GM12872 (cell line): ENCODE data around the gene CDC34.

Experiments
- TF ChIP-seq, protein P1 (sequence below): IDR thresholded peaks from 3 replicates; pipeline ENCODE4 v1.5.1; 2011; ENCODE audit warnings: low read depth, mild to moderate bottlenecking, low read length, moderate library complexity; ENCODE audit not compliant: insufficient read depth

Gene CDC34

DNA sequence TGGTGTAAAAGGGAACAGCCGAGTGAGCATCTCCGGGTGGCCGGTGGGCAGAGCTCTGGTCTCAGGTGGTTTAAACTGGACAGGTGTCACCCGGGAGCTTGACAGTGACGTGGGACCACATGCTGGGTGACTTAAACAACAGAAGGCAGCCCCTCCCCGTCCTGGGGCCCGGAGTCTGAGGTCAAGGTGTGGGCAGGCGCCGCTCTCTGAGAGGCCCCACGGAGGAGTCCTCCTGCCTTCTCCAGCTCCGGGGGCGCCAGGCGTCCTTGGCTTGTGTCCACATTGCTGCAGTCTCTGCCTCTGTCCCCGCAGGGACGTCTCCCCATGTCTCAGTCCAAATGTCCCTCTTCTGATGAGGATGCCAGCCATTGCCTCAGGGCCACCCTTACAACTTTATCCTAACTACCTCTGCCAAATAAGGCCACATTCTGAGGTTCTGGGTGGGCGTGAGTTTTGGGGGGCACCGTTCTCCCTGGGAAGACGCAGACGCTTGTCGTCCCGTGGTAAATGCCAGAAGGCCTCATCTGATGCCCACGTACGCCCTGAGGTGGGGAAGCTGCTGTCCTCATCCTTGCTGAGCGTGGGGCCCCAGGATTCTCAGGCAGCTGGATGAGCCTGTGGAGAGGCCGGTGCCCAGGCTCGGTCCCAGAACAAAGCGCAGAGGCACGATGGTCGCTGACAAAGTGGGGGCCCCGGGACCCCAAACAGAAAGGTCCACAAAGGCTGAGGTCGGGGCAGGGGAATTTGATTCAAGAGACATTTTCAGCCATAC, 25.2 kb downstream of the CDC34 start:
- TF ChIP-seq, protein P1, sequence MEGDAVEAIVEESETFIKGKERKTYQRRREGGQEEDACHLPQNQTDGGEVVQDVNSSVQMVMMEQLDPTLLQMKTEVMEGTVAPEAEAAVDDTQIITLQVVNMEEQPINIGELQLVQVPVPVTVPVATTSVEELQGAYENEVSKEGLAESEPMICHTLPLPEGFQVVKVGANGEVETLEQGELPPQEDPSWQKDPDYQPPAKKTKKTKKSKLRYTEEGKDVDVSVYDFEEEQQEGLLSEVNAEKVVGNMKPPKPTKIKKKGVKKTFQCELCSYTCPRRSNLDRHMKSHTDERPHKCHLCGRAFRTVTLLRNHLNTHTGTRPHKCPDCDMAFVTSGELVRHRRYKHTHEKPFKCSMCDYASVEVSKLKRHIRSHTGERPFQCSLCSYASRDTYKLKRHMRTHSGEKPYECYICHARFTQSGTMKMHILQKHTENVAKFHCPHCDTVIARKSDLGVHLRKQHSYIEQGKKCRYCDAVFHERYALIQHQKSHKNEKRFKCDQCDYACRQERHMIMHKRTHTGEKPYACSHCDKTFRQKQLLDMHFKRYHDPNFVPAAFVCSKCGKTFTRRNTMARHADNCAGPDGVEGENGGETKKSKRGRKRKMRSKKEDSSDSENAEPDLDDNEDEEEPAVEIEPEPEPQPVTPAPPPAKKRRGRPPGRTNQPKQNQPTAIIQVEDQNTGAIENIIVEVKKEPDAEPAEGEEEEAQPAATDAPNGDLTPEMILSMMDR = no peak

DNA sequence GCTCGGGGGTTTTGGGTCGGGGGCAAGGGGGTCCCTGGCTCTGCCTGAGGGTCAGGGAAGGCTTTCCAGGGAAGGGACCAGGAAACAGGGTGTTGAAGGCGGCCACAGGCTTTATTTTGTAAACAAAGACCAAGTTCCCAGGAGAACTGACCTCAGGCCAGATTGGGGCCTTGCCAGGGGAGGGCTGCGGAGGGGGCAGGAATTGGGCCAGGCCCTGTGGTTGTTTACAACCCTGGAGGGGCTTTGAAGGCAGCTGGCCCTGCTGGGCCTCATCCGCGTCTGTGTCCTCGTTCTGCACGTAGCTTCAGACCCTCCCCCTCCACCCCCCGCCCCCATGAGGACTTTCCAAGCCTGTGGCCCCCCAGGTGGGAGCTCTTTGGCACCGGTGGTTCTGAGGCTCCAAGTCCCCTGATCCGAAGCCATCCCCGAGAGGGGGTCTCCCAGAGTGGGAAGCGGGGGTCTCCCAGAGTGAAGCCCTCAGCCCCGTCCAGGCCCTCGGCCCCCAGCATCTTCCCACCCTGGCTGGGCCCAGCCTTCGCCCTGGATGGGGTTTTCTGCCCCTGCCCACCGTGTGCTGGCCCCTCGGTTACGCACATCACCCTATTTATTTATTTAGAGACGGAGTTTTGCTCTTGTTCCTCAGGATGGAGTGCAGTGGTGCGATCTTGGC, 27.3 kb downstream of the CDC34 start:
- TF ChIP-seq, protein P1 = no peak

DNA sequence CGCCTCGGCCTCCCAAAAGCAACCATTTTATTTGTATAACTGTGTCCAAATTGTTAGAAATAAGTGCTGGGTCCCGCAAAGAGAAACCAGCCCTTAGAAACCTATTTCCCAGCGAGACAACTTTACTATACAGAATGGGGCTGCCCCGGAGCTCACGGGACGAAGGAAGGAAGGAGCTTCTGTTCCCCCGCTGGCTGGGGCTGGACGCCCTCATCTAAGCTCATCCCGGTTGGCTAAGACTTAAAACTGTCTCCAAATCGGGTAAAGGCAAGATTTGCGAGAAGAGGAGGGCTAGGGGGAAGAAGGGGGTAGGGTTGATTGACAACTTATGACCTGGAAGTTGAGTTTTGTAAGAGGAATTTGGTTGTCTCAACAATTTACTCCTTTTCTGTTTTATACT, 28.6 kb downstream of the CDC34 start:
- TF ChIP-seq, protein P1 = no peak

DNA sequence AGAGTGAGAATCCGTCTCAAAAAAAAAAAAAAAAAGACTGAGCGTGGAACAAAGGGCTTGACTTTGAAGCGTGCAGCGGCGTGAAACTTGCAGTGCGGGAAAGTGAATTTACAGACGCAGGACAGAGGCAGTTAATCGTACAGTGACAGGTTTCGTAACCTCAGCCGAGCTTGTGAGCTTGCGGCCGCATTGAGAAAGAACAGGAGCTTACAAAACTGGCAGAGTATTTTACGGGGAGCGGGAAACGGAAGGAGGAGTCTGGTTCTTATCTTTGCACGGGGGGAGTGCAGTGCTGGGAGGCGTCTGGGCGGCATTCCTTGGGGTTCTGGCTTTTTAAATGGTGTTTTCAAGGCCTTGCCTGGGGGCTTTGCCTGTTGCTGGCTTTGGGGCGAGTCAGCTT, 34.8 kb downstream of the CDC34 start:
- TF ChIP-seq, protein P1 = no peak

DNA sequence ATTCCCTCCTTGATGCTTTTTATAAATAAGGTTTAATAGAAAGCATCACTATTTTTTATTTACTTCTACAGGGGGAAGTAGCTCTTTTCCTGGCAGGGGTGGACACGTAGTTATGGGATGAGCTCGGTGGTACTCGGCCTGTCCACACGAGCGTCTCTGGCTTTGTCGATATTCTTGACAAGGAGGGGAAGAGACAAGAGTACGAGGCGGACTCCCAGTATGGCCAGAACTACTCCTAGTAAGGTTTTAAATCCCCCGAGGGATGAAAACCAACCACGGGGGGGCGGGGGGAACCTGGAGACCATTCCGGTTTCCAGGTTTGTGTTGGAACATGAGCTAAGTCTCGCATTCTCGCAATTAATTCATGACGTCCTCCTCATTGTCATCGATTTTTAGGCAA, 35.3 kb downstream of the CDC34 start:
- TF ChIP-seq, protein P1 = no peak

DNA sequence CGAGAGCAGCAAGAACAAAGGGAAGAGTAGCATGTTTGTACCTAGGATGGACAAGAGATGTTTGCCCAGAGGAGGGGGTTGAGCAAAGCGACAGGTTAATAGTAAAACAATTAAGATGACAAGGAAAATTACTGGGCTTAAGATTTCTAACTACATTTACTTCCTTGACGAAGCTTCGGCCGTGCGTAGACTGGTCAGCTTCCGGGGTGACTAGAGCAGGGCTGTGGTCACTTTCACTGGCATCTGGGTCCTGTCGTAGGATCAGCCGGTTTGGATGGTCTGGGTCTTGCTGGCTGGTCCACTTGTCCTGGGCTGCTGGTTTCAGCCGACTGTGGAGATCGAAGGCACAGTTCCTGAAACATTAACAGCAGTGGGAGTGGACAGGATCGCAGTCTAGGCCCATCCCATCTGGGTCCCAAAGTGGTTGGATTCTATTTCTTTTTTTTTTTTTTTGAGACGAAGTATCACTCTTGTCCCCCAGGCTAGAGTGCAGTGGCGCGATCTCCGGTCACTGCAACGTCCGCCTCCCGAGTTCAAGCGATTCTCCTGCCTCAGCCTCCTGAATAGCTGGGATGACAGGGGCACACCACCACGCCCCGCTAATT, 35.8 kb downstream of the CDC34 start:
- TF ChIP-seq, protein P1 = no peak

DNA sequence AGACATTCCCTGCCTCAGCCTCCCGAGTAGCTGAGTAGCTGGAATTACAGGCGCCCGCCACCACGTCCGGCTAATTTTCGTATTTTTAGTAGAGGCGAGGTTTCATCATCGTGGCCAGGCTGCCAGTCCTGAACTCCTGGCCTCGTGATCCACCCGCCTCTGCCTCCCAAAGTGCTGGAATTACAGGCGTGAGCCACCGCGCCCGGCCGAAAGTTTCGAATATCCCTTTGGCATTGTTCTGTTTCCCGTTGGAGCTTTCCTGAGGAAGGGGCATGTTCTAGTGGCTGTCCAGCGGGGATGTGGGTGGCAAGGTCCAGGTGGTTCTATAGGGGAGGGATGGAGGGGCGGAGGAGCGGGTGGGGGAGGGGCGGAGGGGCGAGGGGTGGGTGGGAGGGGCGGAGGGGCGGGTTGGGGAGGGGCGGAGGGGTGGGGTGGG, 38.7 kb downstream of the CDC34 start:
- TF ChIP-seq, protein P1 = no peak
